H1 (cell line): ENCODE data around the gene LITAF. TPM values are rescaled to one million over a fixed set of nuclear protein-coding genes. Genes with fewer than 3 reads are reported as not detected.

ENCODE experiments used
- CTCF ChIA-PET: fragments of 300-600 bp; sonication (Branson Sonifier 250); formaldehyde crosslinking; loops from one replicate; lab custom pipeline; 2021; ENCODE audit not compliant: partially characterized antibody; lab: Charles Lee
- POLR2A ChIA-PET: fragments of 300-600 bp; sonication (Branson Sonifier 250); formaldehyde crosslinking; loops from one replicate; lab custom pipeline; 2021; ENCODE audit warnings: inconsistent platforms; ENCODE audit not compliant: partially characterized antibody; lab: Charles Lee
- DNase-seq, 2 experiments: peaks; one replicate each; pipeline versions ENCODE4 v3.0.0 to v3.0.0-alpha.2; 2010 to 2022; ENCODE audit warnings: low spot score in 2 of 2, low read depth in 1 of 2, mixed read lengths in 1 of 2
- FAIRE-seq: peaks from 2 replicates; lab custom pipeline; 2011; peaks lifted over from hg19 to GRCh38; lab: Jason Lieb, UNC
- H2AFZ ChIP-seq: 2 replicates; pipeline ENCODE4 v1.8.1; 2012; ENCODE audit warnings: low read length, inconsistent platforms
- H2AK5ac ChIP-seq: 2 replicates; pipeline ENCODE4 v1.6.1; 2013; ENCODE audit warnings: low read depth, low read length
- H2BK120ac ChIP-seq: replicated peaks from 2 replicates; pipeline ENCODE3; 2013; ENCODE audit warnings: low read depth, low read length, inconsistent platforms
- H2BK12ac ChIP-seq: 2 replicates; pipeline ENCODE4 v1.6.1; 2013; ENCODE audit warnings: low read depth, low read length
- H2BK15ac ChIP-seq: 2 replicates; pipeline ENCODE4 v1.6.1; 2013; ENCODE audit warnings: low read length
- H2BK20ac ChIP-seq: 2 replicates; pipeline ENCODE4 v1.6.1; 2013; ENCODE audit warnings: low read length
- H2BK5ac ChIP-seq: 2 replicates; pipeline ENCODE4 v1.6.1; 2013; ENCODE audit warnings: low read depth, low read length
- H3K14ac ChIP-seq: 2 replicates; pipeline ENCODE4 v1.6.1; 2013; ENCODE audit warnings: inconsistent platforms; ENCODE audit not compliant: insufficient read length
- H3K18ac ChIP-seq: 2 replicates; pipeline ENCODE4 v1.6.1; 2013; ENCODE audit warnings: low read length; ENCODE audit errors: extremely low read depth
- H3K23ac ChIP-seq: 2 replicates; pipeline ENCODE4 v1.6.1; 2013; ENCODE audit warnings: inconsistent platforms; ENCODE audit not compliant: insufficient read length
- H3K23me2 ChIP-seq: 2 replicates; pipeline ENCODE4 v1.6.1; 2013; ENCODE audit warnings: low read depth, low read length
- H3K27ac ChIP-seq: 2 replicates; pipeline ENCODE4 v1.6.1; 2011; ENCODE audit warnings: low read depth, low read length, inconsistent platforms
- H3K27me3 ChIP-seq, 4 experiments: replicated peaks in 1 of 4; 1 replicate in 1 of 4; 2 replicates in 3 of 4; pipeline versions ENCODE4 v1.6.1 to v1.8.1; 2011 to 2013; ENCODE audit warnings: low read length in 3 of 4, mild to moderate bottlenecking in 3 of 4, inconsistent platforms in 2 of 4, mixed read lengths in 2 of 4, moderate library complexity in 1 of 4; ENCODE audit not compliant: control insufficient read depth in 3 of 4, insufficient read depth in 3 of 4; ENCODE audit errors: extremely low read depth in 1 of 4
- H3K36me3 ChIP-seq, 4 experiments: 2 replicates each; pipeline versions ENCODE4 v1.6.1 to v1.8.1; 2011 to 2013; ENCODE audit warnings: mild to moderate bottlenecking in 4 of 4, low read length in 3 of 4, moderate library complexity in 2 of 4, control low read depth in 1 of 4, inconsistent platforms in 1 of 4; ENCODE audit not compliant: insufficient read depth in 4 of 4, control insufficient read depth in 2 of 4
- H3K4ac ChIP-seq: replicated peaks from 2 replicates; pipeline ENCODE3; 2013; ENCODE audit warnings: low read length, low read depth, mixed read lengths, inconsistent platforms; ENCODE audit not compliant: insufficient read length
- H3K4me1 ChIP-seq, 4 experiments: replicated peaks in 1 of 4; 1 replicate in 1 of 4; 2 replicates in 3 of 4; pipeline versions ENCODE4 v1.6.1 to v1.8.1; 2011 to 2013; ENCODE audit warnings: low read length in 3 of 4, inconsistent platforms in 2 of 4, mixed read lengths in 1 of 4; ENCODE audit not compliant: insufficient read depth in 4 of 4, control insufficient read depth in 3 of 4
- H3K4me2 ChIP-seq, 2 experiments: 2 replicates each; pipeline versions ENCODE4 v1.6.1 to v1.8.1; 2011 to 2013; ENCODE audit warnings: low read depth in 2 of 2, low read length in 2 of 2, control low read depth in 1 of 2, inconsistent platforms in 1 of 2, mild to moderate bottlenecking in 1 of 2; ENCODE audit not compliant: insufficient read depth in 1 of 2
- H3K4me3 ChIP-seq, 4 experiments: fragments of 200-600, 300-600 bp in 1 of 4; sonication (generic), shearing (Covaris generic), sonication (Bioruptor Twin) in 1 of 4; 2 replicates each; pipeline versions ENCODE4 v1.5.1 to v1.8.1; 2011 to 2016; ENCODE audit warnings: low read length in 4 of 4, low read depth in 3 of 4, control low read depth in 2 of 4, inconsistent platforms in 2 of 4, mild to moderate bottlenecking in 2 of 4, mixed read lengths in 1 of 4, moderate library complexity in 1 of 4; ENCODE audit not compliant: insufficient read depth in 2 of 4; ENCODE audit errors: extremely low read depth in 1 of 4
- H3K56ac ChIP-seq: replicated peaks from 2 replicates; pipeline ENCODE3; 2013; ENCODE audit warnings: low read depth, mild to moderate bottlenecking, mixed read lengths, low read length, inconsistent platforms; ENCODE audit not compliant: insufficient read length
- H3K79me1 ChIP-seq: 2 replicates; pipeline ENCODE4 v1.6.1; 2013; ENCODE audit warnings: low read depth, low read length, control low read depth
- H3K79me2 ChIP-seq, 2 experiments: 2 replicates each; pipeline versions ENCODE4 v1.6.1 to v1.8.1; 2012 to 2013; ENCODE audit warnings: low read length in 2 of 2, mild to moderate bottlenecking in 2 of 2, inconsistent platforms in 1 of 2; ENCODE audit not compliant: insufficient read depth in 2 of 2, control insufficient read depth in 1 of 2
- H3K9ac ChIP-seq, 4 experiments: replicated peaks in 1 of 4; 1 replicate in 1 of 4; 2 replicates in 3 of 4; pipeline versions ENCODE4 v1.6.1 to v1.8.1; 2011 to 2013; ENCODE audit warnings: low read depth in 3 of 4, low read length in 3 of 4, control low read depth in 2 of 4, mild to moderate bottlenecking in 2 of 4, moderate library complexity in 2 of 4, inconsistent platforms in 1 of 4; ENCODE audit errors: extremely low read depth in 1 of 4
- H3K9me3 ChIP-seq, 2 experiments: 2 replicates each; pipeline versions ENCODE4 v1.6.1 to v1.8.1; 2012 to 2013; ENCODE audit warnings: mild to moderate bottlenecking in 2 of 2, moderate library complexity in 2 of 2, control low read depth in 1 of 2, inconsistent platforms in 1 of 2, low read depth in 1 of 2, low read length in 1 of 2, mixed read lengths in 1 of 2; ENCODE audit not compliant: insufficient read depth in 2 of 2
- H4K20me1 ChIP-seq, 2 experiments: replicated peaks in 1 of 2; 2 replicates each; pipeline versions ENCODE3 to v1.8.1; 2011 to 2013; ENCODE audit warnings: inconsistent platforms in 2 of 2, low read length in 2 of 2, mild to moderate bottlenecking in 1 of 2; ENCODE audit not compliant: insufficient read depth in 2 of 2, control insufficient read depth in 1 of 2
- H4K5ac ChIP-seq: 2 replicates; pipeline ENCODE4 v1.6.1; 2013; ENCODE audit warnings: low read length, low read depth, mixed read lengths, inconsistent platforms; ENCODE audit not compliant: insufficient read length
- H4K8ac ChIP-seq: 2 replicates; pipeline ENCODE4 v1.8.0; 2013; ENCODE audit warnings: mild to moderate bottlenecking, moderate library complexity, low read length, inconsistent platforms; ENCODE audit not compliant: insufficient read depth; ENCODE audit errors: extremely low read depth
- H4K91ac ChIP-seq: replicated peaks from 2 replicates; pipeline ENCODE3; 2013; ENCODE audit warnings: low read length, mixed read lengths, inconsistent platforms; ENCODE audit not compliant: insufficient read length
- CBX5 ChIP-seq: fragments of 300-800, 300-1000 bp; sonication (generic); IDR thresholded peaks from 2 replicates; pipeline ENCODE4 v1.7.1; 2016; ENCODE audit warnings: antibody characterized with exemption, low read length, low read depth
- CBX8 ChIP-seq: fragments of 300-800, 300-1000 bp; sonication (generic); IDR thresholded peaks from 2 replicates; pipeline ENCODE4 v1.7.1; 2016; ENCODE audit warnings: low read depth, low read length, borderline replicate concordance
- CEBPB ChIP-seq: IDR thresholded peaks from 2 replicates; pipeline ENCODE4 v1.6.1; 2012; ENCODE audit warnings: low read depth, low read length
- EZH2 ChIP-seq: fragments of 200-600 bp; sonication (generic); IDR thresholded peaks from 2 replicates; pipeline ENCODE4 v1.7.1; 2012; ENCODE audit warnings: low read depth, mild to moderate bottlenecking, moderate library complexity, low read length, inconsistent platforms; ENCODE audit not compliant: severe bottlenecking
- NRF1 ChIP-seq: IDR thresholded peaks from 2 replicates; pipeline ENCODE4 v1.6.1; 2011; ENCODE audit warnings: mild to moderate bottlenecking, low read depth, low read length, improper control_type of control experiment
- WGBS, 2 experiments: shearing (Covaris generic) in 1 of 2; methylation state at CpG; one replicate each; pipeline versions ENCODE4 v1.1.6 to v1.1.7; 2013 to 2015; ENCODE audit warnings: low lambda C conversion rate in 2 of 2, mixed read lengths in 2 of 2, inconsistent platforms in 1 of 2, low coverage in 1 of 2, missing lambda C conversion rate in 1 of 2; ENCODE audit not compliant: insufficient replicate concordance in 2 of 2, insufficient coverage in 1 of 2, insufficient read length in 1 of 2; ENCODE audit errors: extremely low coverage in 1 of 2, missing lambda C conversion rate in 1 of 2; 5-methylcytosine and 5-hydroxymethylcytosine counted together
- polyA plus RNA-seq, 7 experiments: library from polyadenylated mRNA; depleted of rRNA in 3 of 7; stranded (reverse) in 5 of 7; unstranded in 2 of 7; fragments of >200 nt in 5 of 7; fragments of 200-250 nt in 2 of 7; gene quantifications; 1 replicate in 5 of 7; 2 replicates in 1 of 7; 4 replicates in 1 of 7; pipeline versions ENCODE4 v1.2.1 to v1.2.3, GENCODE V29; 2011 to 2013; ENCODE audit warnings: missing spikeins in 2 of 7, mixed read lengths in 2 of 7
- total RNA-seq: library from RNA; stranded (reverse); fragmentation: NEBNext Ultra II Directional; extraction: Animal tissue kit (Norgen Biotek cat#: 25700); gene quantifications from 2 replicates; pipeline ENCODE4 v1.2.1, GENCODE V29; 2021

LITAF gene
- total and polyA plus RNA-seq, 2 of the 8 experiments (the other 6 are each of a cell fraction or from before 2014, with no cell fraction given), result 165 to 205 TPM

- POLR2A ChIA-PET, result no interaction called here
- no peak overlapping the region for H3K4ac ChIP-seq
- FAIRE-seq, result no peak
Measured at GRCh38 chr16:11580451-11581086, 6.2 kb downstream of the LITAF start.

More at GRCh38 chr16:11580451-11581086, 6.2 kb downstream of the LITAF start:
- Histone ChIP-seq H2BK120ac (no peak overlapping the region), H4K20me1 (peaks cover 0 to 8% of the 10 kb centered on the region in 2 experiments), H3K56ac (no peak overlapping the region), H3K23me2 (peaks cover under 1% of the 10 kb centered on the region; the same call in 1 of the 2 replicates), H4K8ac (no peak overlapping the region), H2BK20ac (peak overlapping the region; percentile 76; the same call in 1 of the 2 replicates), H3K9ac (no peak overlapping the region), H3K23ac (no peak overlapping the region), H3K79me1 (peaks cover 12% of the 10 kb centered on the region), H3K36me3 (peaks cover 0 to 9% (median 0%) of the 10 kb centered on the region in 4 experiments; a peak in 1 of 8 replicates), H2AK5ac (0 out of 2 replicates have a peak overlapping the region, but pooled peaks have one; percentile 3), H2AFZ (no peak overlapping the region), H3K14ac (no peak overlapping the region), H3K4me3 (no peak overlapping the region), H3K18ac (peak overlapping the region; percentile 39), H3K4me2 (no peak overlapping the region), H3K9me3 (no peaks in the 10 kb centered on the region; a peak in 1 of 4 replicates), H2BK5ac (no peak overlapping the region), H2BK15ac (no peak overlapping the region), H3K27ac (no peak overlapping the region), H4K5ac (no peak overlapping the region), H3K4me1 (peaks cover 5 to 29% (median 25%) of the 10 kb centered on the region in 4 experiments; a peak in 6 of 7 replicates), H3K79me2 (peaks cover 23 to 84% of the 10 kb centered on the region in 2 experiments), H2BK12ac (0 out of 2 replicates have a peak overlapping the region, but pooled peaks have one; percentile 52), H4K91ac (no peak overlapping the region), H3K27me3 (peaks cover 4 to 14% (median 8%) of the 10 kb centered on the region in 4 experiments)
- 88% methylated on average over 12 of the region's 12 CpGs; no CpG with 5 or more reads in 1 of the 2 experiments for WGBS, 2 experiments
- DNase-seq, result no peak
- no peak for TF ChIP-seq CBX5
- TF ChIP-seq CEBPB, result no peak
- no peak for TF ChIP-seq CBX8
- TF ChIP-seq NRF1, result no peak
- no peak for TF ChIP-seq EZH2
- CTCF ChIA-PET, result interaction anchor here (0.6 to 4.2 kb wide), 5 partner anchors 11 to 240 kb away, joined by 3 to 24 read pairs (median 4); no protein-coding TSS in a partner anchor
